ENCODE data around the gene TMED5.
"Not testable (repeated sequence)": the region's sequence is repeated elsewhere in the genome, so short reads cannot be mapped to it uniquely, and the experiment has no call there.

TMED5 gene

GRCh38 chr1:93171549-93172034 lies 8.6 kb downstream of the TMED5 start:
- no peak overlapping the region for H3K4me3 ChIP-seq (IDR thresholded peaks at IDR 0.05; ENCODE audit: insufficient read depth, low read depth, low read length)
- H3K27me3 ChIP-seq (ENCODE audit: insufficient read depth, low read depth) = no peaks in the 10 kb centered on the region
- no peak overlapping the region for H2AFZ ChIP-seq (ENCODE audit: low read depth)
- no peak overlapping the region for H3K27ac ChIP-seq
- no peaks in the 10 kb centered on the region for H3K36me3 ChIP-seq (ENCODE audit: insufficient read depth)
- H3K9ac ChIP-seq = no peak overlapping the region
- H4K20me1 ChIP-seq (ENCODE audit: insufficient read depth) = no peaks in the 10 kb centered on the region
- H3K4me2 ChIP-seq = no peak overlapping the region
- no peak for TF ChIP-seq CTCF (conservative IDR thresholded peaks at IDR 0.05; ENCODE audit: low read depth, low read length)
- no peaks in the 10 kb centered on the region for H3K4me1 ChIP-seq (ENCODE audit: low read depth, poor library complexity, severe bottlenecking)
- peaks cover 74% of the 10 kb centered on the region; the same call in 1 of the 2 replicates for H3K79me2 ChIP-seq (ENCODE audit: insufficient read depth, low read depth)

- H2AFZ ChIP-seq (ENCODE audit: low read depth); H3K27ac ChIP-seq; H3K9ac ChIP-seq; H3K4me2 ChIP-seq; H3K4me1 ChIP-seq (ENCODE audit: low read depth, poor library complexity, severe bottlenecking); H3K4me3 ChIP-seq (IDR thresholded peaks at IDR 0.05; ENCODE audit: insufficient read depth, low read depth, low read length); H3K36me3 ChIP-seq (ENCODE audit: insufficient read depth); H3K27me3 ChIP-seq (ENCODE audit: insufficient read depth, low read depth); H4K20me1 ChIP-seq (ENCODE audit: insufficient read depth): not testable (repeated sequence)
- peaks cover 61% of the 10 kb centered on the region; the same call in 1 of the 2 replicates for H3K79me2 ChIP-seq (ENCODE audit: insufficient read depth, low read depth)
Observed at GRCh38 chr1:93170141-93170678, 10.0 kb downstream of the TMED5 start.

- Histone ChIP-seq H3K4me2 (no peak overlapping the region), H4K20me1 (ENCODE audit: insufficient read depth) (no peaks in the 10 kb centered on the region), H2AFZ (ENCODE audit: low read depth) (no peak overlapping the region), H3K27me3 (ENCODE audit: insufficient read depth, low read depth) (no peaks in the 10 kb centered on the region), H3K4me3 (IDR thresholded peaks at IDR 0.05; ENCODE audit: insufficient read depth, low read depth, low read length) (no peak overlapping the region), H3K4me1 (ENCODE audit: low read depth, poor library complexity, severe bottlenecking) (no peaks in the 10 kb centered on the region), H3K27ac (no peak overlapping the region), H3K79me2 (ENCODE audit: insufficient read depth, low read depth) (peaks cover 36% of the 10 kb centered on the region; the same call in 1 of the 2 replicates), H3K9ac (no peak overlapping the region), H3K36me3 (ENCODE audit: insufficient read depth) (no peaks in the 10 kb centered on the region)
- TF ChIP-seq CTCF (conservative IDR thresholded peaks at IDR 0.05; ENCODE audit: low read depth, low read length) = no peak
Observed at GRCh38 chr1:93167006-93167405, 13.2 kb downstream of the TMED5 start.

DNA sequence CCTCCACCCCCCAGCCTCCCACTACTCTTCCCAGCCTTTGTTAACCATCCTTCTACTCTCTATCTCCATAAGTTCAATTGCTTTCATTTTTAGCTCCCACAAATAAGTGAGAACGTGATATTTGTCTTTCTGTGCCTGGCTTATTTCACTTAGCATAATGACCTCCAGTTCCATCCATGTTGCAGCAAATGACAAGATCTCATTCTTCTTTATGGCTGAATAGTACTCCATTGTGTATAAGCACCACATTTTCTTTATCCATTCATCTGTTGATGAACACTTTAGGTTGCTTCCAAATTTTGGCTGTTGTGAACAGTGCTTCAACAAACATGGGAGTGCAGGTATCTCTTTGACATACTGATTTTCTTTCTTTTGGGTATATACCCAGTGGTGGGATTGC lies 14.3 kb downstream of the TMED5 start:
- not testable (repeated sequence) for H4K20me1 ChIP-seq (ENCODE audit: insufficient read depth); H3K4me2 ChIP-seq; H3K36me3 ChIP-seq (ENCODE audit: insufficient read depth); H3K27me3 ChIP-seq (ENCODE audit: insufficient read depth, low read depth); H2AFZ ChIP-seq (ENCODE audit: low read depth); H3K9ac ChIP-seq; H3K4me3 ChIP-seq (IDR thresholded peaks at IDR 0.05; ENCODE audit: insufficient read depth, low read depth, low read length); H3K27ac ChIP-seq; H3K4me1 ChIP-seq (ENCODE audit: low read depth, poor library complexity, severe bottlenecking)
- peaks cover 27% of the 10 kb centered on the region; the same call in 1 of the 2 replicates for H3K79me2 ChIP-seq (ENCODE audit: insufficient read depth, low read depth)

- H4K20me1 ChIP-seq (ENCODE audit: insufficient read depth) = no peaks in the 10 kb centered on the region
- no peak overlapping the region for H3K4me3 ChIP-seq (IDR thresholded peaks at IDR 0.05; ENCODE audit: insufficient read depth, low read depth, low read length)
- no peaks in the 10 kb centered on the region for H3K4me1 ChIP-seq (ENCODE audit: low read depth, poor library complexity, severe bottlenecking)
- H2AFZ ChIP-seq (ENCODE audit: low read depth) = no peak overlapping the region
- no peak overlapping the region for H3K9ac ChIP-seq
- H3K4me2 ChIP-seq = no peak overlapping the region
- no peaks in the 10 kb centered on the region for H3K36me3 ChIP-seq (ENCODE audit: insufficient read depth)
- H3K27me3 ChIP-seq (ENCODE audit: insufficient read depth, low read depth) = no peaks in the 10 kb centered on the region
- H3K27ac ChIP-seq = no peak overlapping the region
- no peak for TF ChIP-seq CTCF (conservative IDR thresholded peaks at IDR 0.05; ENCODE audit: low read depth, low read length)
- peaks cover 22% of the 10 kb centered on the region; the same call in 1 of the 2 replicates for H3K79me2 ChIP-seq (ENCODE audit: insufficient read depth, low read depth)
Observed at GRCh38 chr1:93164816-93165215, 15.4 kb downstream of the TMED5 start.

DNA sequence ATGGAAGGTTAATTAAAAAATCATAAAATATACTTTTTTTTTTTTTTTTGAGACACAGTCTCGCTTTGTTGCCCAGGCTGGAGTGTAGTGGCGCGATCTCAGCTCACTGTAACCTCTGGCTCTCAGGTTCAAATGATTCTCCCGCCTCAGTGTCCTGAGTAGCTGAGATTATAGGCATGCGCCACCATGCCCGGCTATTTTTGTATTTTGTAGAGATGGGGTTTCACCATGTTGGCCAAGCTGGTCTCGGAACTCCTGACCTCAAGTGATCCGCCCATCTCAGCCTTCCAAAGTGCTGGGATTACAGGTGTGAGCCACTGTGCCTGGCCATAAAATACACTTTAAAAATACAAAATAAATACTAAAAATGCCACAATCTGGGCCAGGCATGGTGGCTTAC lies 16.9 kb downstream of the TMED5 start:
- not testable (repeated sequence) for H3K9ac ChIP-seq; H3K27ac ChIP-seq; H3K4me2 ChIP-seq; H3K36me3 ChIP-seq (ENCODE audit: insufficient read depth); H3K4me1 ChIP-seq (ENCODE audit: low read depth, poor library complexity, severe bottlenecking); H3K4me3 ChIP-seq (IDR thresholded peaks at IDR 0.05; ENCODE audit: insufficient read depth, low read depth, low read length); H3K27me3 ChIP-seq (ENCODE audit: insufficient read depth, low read depth); H2AFZ ChIP-seq (ENCODE audit: low read depth); H4K20me1 ChIP-seq (ENCODE audit: insufficient read depth); H3K79me2 ChIP-seq (ENCODE audit: insufficient read depth, low read depth)

All from KMS-11 (cell line).